Vagina (tissue), 2 donors: ENCODE measurements around the gene THADA.

Source experiments
- POLR2A ChIP-seq, 2 donors: fragments of 450-650 bp; IDR thresholded peaks; one replicate each; pipeline ENCODE4 v1.6.1; 2017; ENCODE audit warnings: antibody characterized with exemption in 2 of 2, mild to moderate bottlenecking in 2 of 2, moderate library complexity in 2 of 2
- TF ChIP-seq, protein P1 (sequence below), 3 experiments: fragments of 450-650 bp in 2 of 3; fragments of 200-600 bp in 1 of 3; sonication (generic) in 1 of 3; IDR thresholded peaks; one replicate each; pipeline ENCODE4 v1.5.1; 2017 to 2019; ENCODE audit warnings: antibody characterized with exemption in 3 of 3, mild to moderate bottlenecking in 2 of 3, moderate library complexity in 2 of 3

DNA sequence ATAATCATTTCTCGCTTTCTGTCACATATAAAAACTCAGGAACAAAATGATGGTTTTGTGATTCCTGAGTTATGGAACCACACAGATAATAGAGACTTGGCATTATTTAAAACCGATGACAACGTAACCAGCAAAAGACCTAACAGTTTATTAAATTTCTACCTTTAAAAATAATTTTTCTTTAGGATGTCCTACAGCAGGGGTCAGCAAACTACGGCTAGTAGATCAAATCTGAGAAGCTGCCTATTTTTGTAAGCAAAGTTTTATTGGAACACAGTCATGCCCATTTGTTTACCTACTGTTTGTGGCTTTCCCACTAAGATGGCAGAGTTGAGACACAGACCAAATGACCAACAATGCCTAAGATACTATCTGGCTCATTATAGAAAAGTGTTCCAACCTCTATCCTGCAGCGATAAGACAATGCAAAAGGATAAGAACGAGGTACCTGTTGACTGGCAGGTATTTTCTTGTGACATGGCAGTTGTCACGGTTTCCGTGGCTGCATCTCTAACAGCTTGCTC lies 316.5 kb downstream of the THADA start:
- TF ChIP-seq POLR2A (IDR thresholded peaks at IDR 0.05): no peak
- TF ChIP-seq, protein P1, sequence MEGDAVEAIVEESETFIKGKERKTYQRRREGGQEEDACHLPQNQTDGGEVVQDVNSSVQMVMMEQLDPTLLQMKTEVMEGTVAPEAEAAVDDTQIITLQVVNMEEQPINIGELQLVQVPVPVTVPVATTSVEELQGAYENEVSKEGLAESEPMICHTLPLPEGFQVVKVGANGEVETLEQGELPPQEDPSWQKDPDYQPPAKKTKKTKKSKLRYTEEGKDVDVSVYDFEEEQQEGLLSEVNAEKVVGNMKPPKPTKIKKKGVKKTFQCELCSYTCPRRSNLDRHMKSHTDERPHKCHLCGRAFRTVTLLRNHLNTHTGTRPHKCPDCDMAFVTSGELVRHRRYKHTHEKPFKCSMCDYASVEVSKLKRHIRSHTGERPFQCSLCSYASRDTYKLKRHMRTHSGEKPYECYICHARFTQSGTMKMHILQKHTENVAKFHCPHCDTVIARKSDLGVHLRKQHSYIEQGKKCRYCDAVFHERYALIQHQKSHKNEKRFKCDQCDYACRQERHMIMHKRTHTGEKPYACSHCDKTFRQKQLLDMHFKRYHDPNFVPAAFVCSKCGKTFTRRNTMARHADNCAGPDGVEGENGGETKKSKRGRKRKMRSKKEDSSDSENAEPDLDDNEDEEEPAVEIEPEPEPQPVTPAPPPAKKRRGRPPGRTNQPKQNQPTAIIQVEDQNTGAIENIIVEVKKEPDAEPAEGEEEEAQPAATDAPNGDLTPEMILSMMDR (IDR thresholded peaks at IDR 0.05): no peak
